Panc1 (cell line): ENCODE measurements around the gene SLAMF1. TPM values are rescaled to one million over a fixed set of nuclear protein-coding genes. Genes with fewer than 3 reads are reported as not detected.

ENCODE experiments used
- ATAC-seq: fragments of 200-7000 bp; cut with Tn5 transposase; 2 replicates; pipeline ENCODE4 v1.9.1; 2020; ENCODE audit warnings: mild to moderate bottlenecking, moderate library complexity
- BruUV-seq: library from RNA; stranded (reverse); fragments of 400-500 nt; replicated peaks from 2 replicates; lab custom pipeline; 2021; lab: Mats Ljungman, UMichigan
- CTCF ChIA-PET: fragments of 300-600 bp; sonication (Branson Sonifier 250); formaldehyde crosslinking; loops from one replicate; lab custom pipeline; 2022; ENCODE audit warnings: antibody characterized with exemption; lab: Charles Lee
- POLR2A ChIA-PET: fragments of 300-600 bp; sonication (Branson Sonifier 250); formaldehyde crosslinking; loops from one replicate; lab custom pipeline; 2022; ENCODE audit warnings: antibody characterized with exemption; lab: Charles Lee
- DNase-seq: peaks from one replicate; pipeline ENCODE4 v3.0.0-alpha.2; 2010; ENCODE audit warnings: low read depth, low spot score
- H3K27ac ChIP-seq: 2 replicates; pipeline ENCODE4 v1.5.1; 2011; ENCODE audit warnings: mild to moderate bottlenecking, low read length, inconsistent platforms
- H3K27me3 ChIP-seq: fragments of 200-500 bp; sonication (Bioruptor generic); 2 replicates; pipeline ENCODE4 v1.6.0; 2014; ENCODE audit warnings: low read length, inconsistent platforms; ENCODE audit not compliant: control insufficient read depth, insufficient read depth
- H3K36me3 ChIP-seq: fragments of 200-500 bp; sonication (Bioruptor generic); 2 replicates; pipeline ENCODE4 v1.5.1; 2014; ENCODE audit warnings: inconsistent platforms, mild to moderate bottlenecking, low read length, moderate library complexity; ENCODE audit not compliant: control insufficient read depth, insufficient read depth
- H3K4me1 ChIP-seq: 2 replicates; pipeline ENCODE4 v1.5.1; 2011; ENCODE audit warnings: inconsistent platforms, mild to moderate bottlenecking, low read length, moderate library complexity; ENCODE audit not compliant: control insufficient read depth, insufficient read depth
- H3K4me3 ChIP-seq, 2 experiments: 2 replicates each; pipeline ENCODE4 v1.5.1; 2011 to 2012; ENCODE audit warnings: low read depth in 2 of 2, low read length in 2 of 2, mild to moderate bottlenecking in 2 of 2, inconsistent platforms in 1 of 2, moderate library complexity in 1 of 2
- H3K9me3 ChIP-seq: fragments of 200-500 bp; sonication (Bioruptor generic); 2 replicates; pipeline ENCODE4 v1.5.1; 2014; ENCODE audit warnings: low read depth, mild to moderate bottlenecking, inconsistent platforms, low read length, moderate library complexity; ENCODE audit not compliant: control insufficient read depth, insufficient read depth
- POLR2AphosphoS5 ChIP-seq: IDR thresholded peaks from 2 replicates; pipeline ENCODE4 v1.6.1; 2012; ENCODE audit warnings: mild to moderate bottlenecking, low read depth, low read length, moderate library complexity
- SIN3A ChIP-seq: IDR thresholded peaks from 2 replicates; pipeline ENCODE4 v1.6.1; 2012; ENCODE audit warnings: low read depth, mild to moderate bottlenecking, low read length, moderate library complexity, borderline replicate concordance; ENCODE audit not compliant: insufficient read depth
- TCF7L2 ChIP-seq: IDR thresholded peaks from 2 replicates; pipeline ENCODE4 v1.6.1; 2011; ENCODE audit warnings: mild to moderate bottlenecking, low read depth, low read length, inconsistent platforms
- in situ Hi-C: cut with HindIII; loops from 2 replicates; pipeline ENCODE4 v1.10.0; 2016; ENCODE audit warnings: low sequenced_read_pairs, low pct_unique_long_range_greater_than_20kb
- intact Hi-C: fragments of 100-400 bp; cut with micrococcal nuclease; formaldehyde crosslinking; loops from one replicate; pipeline ENCODE4 v1.10.0; 2022; ENCODE audit not compliant: unreplicated experiment
- total RNA-seq: library from RNA; stranded (reverse); gene quantifications from one replicate; pipeline ENCODE4 v1.2.1, GENCODE V29; 2021; ENCODE audit not compliant: unreplicated experiment
- TF ChIP-seq, protein P1 (sequence below), 2 experiments: IDR thresholded peaks; 2 replicates each; pipeline ENCODE4 v1.6.1; 2011 to 2012; ENCODE audit warnings: low read depth in 2 of 2, control low read depth in 1 of 2, low read length in 1 of 2, mild to moderate bottlenecking in 1 of 2, moderate library complexity in 1 of 2; ENCODE audit not compliant: insufficient read depth in 1 of 2
- TF ChIP-seq, protein P2 (sequence below): fragments of 450-650 bp; IDR thresholded peaks from 2 replicates; pipeline ENCODE4 v1.5.1; 2017; ENCODE audit warnings: mild to moderate bottlenecking

The SLAMF1 gene
- total RNA-seq, 1 experiment from 2014 or later, result not detected

- Histone ChIP-seq H3K27me3 (peaks cover 2% of the 10 kb centered on the region; the same call in 1 of the 2 replicates), H3K9me3 (no peaks in the 10 kb centered on the region), H3K27ac (no peak overlapping the region), H3K4me3 (no peak overlapping the region), H3K36me3 (no peaks in the 10 kb centered on the region), H3K4me1 (no peaks in the 10 kb centered on the region)
- in situ Hi-C loops (no loop called here), intact Hi-C loops (no loop called here)
- TF ChIP-seq, protein P1, sequence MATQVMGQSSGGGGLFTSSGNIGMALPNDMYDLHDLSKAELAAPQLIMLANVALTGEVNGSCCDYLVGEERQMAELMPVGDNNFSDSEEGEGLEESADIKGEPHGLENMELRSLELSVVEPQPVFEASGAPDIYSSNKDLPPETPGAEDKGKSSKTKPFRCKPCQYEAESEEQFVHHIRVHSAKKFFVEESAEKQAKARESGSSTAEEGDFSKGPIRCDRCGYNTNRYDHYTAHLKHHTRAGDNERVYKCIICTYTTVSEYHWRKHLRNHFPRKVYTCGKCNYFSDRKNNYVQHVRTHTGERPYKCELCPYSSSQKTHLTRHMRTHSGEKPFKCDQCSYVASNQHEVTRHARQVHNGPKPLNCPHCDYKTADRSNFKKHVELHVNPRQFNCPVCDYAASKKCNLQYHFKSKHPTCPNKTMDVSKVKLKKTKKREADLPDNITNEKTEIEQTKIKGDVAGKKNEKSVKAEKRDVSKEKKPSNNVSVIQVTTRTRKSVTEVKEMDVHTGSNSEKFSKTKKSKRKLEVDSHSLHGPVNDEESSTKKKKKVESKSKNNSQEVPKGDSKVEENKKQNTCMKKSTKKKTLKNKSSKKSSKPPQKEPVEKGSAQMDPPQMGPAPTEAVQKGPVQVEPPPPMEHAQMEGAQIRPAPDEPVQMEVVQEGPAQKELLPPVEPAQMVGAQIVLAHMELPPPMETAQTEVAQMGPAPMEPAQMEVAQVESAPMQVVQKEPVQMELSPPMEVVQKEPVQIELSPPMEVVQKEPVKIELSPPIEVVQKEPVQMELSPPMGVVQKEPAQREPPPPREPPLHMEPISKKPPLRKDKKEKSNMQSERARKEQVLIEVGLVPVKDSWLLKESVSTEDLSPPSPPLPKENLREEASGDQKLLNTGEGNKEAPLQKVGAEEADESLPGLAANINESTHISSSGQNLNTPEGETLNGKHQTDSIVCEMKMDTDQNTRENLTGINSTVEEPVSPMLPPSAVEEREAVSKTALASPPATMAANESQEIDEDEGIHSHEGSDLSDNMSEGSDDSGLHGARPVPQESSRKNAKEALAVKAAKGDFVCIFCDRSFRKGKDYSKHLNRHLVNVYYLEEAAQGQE (IDR thresholded peaks at IDR 0.05; ENCODE audit: insufficient read depth in 1 of 2, low read depth in 2 of 2, low read length in 1 of 2), result no peak
- TF ChIP-seq SIN3A, result no peak
- no peak for TF ChIP-seq POLR2AphosphoS5
- no peak for TF ChIP-seq TCF7L2
- TF ChIP-seq, protein P2, sequence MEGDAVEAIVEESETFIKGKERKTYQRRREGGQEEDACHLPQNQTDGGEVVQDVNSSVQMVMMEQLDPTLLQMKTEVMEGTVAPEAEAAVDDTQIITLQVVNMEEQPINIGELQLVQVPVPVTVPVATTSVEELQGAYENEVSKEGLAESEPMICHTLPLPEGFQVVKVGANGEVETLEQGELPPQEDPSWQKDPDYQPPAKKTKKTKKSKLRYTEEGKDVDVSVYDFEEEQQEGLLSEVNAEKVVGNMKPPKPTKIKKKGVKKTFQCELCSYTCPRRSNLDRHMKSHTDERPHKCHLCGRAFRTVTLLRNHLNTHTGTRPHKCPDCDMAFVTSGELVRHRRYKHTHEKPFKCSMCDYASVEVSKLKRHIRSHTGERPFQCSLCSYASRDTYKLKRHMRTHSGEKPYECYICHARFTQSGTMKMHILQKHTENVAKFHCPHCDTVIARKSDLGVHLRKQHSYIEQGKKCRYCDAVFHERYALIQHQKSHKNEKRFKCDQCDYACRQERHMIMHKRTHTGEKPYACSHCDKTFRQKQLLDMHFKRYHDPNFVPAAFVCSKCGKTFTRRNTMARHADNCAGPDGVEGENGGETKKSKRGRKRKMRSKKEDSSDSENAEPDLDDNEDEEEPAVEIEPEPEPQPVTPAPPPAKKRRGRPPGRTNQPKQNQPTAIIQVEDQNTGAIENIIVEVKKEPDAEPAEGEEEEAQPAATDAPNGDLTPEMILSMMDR, result no peak
- no peak for ATAC-seq
- POLR2A ChIA-PET, result no interaction called here
- CTCF ChIA-PET, result no interaction called here
- DNase-seq, result no peak
- no TSS peak for BruUV-seq
Measured at GRCh38 chr1:160577671-160578070, 69.2 kb downstream of the SLAMF1 start.

DNA sequence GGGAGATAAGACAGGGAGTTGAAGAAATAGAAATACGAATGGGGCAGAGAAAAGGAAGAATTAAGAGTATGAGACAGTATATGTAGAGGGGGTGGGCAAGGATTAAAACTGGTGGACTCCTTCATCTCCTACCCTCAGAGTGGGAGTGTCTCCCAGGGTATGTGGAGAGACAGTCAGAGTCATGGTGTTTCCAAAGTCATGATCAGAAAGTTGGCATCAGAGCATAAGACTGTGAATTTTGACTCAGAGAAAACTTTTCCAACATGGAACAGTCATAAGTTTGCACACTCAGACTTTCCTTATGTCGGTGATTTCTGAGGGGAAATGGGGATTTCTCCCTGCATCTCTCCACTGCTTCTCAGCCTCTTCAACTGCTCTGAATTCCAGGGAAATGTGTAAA, 70.0 kb downstream of the SLAMF1 start:
- TF ChIP-seq, protein P1 (IDR thresholded peaks at IDR 0.05; ENCODE audit: insufficient read depth in 1 of 2, low read depth in 2 of 2, low read length in 1 of 2), result no peak
- TF ChIP-seq POLR2AphosphoS5, result no peak
- TF ChIP-seq TCF7L2, result no peak
- TF ChIP-seq, protein P2, result no peak
- TF ChIP-seq SIN3A, result no peak
- CTCF ChIA-PET, result no interaction called here
- Histone ChIP-seq H3K27ac (no peak overlapping the region), H3K4me1 (no peaks in the 10 kb centered on the region), H3K36me3 (no peaks in the 10 kb centered on the region), H3K9me3 (no peaks in the 10 kb centered on the region), H3K27me3 (peaks cover 2% of the 10 kb centered on the region; the same call in 1 of the 2 replicates), H3K4me3 (no peak overlapping the region)
- BruUV-seq, result no TSS peak
- DNase-seq (no peak), ATAC-seq (no peak)
- in situ Hi-C loops, result no loop called here
- intact Hi-C loops, result no loop called here
- POLR2A ChIA-PET, result no interaction called here
